Esophagus muscularis mucosa (tissue), 4 donors: ENCODE measurements around the gene IDH3A. TPM values are rescaled to one million over a fixed set of nuclear protein-coding genes. Genes with fewer than 3 reads are reported as not detected.
A peak's percentile ranks its signal among the peaks of the same experiment; 100 is the strongest.

ENCODE experiments used
- DNase-seq: peaks from one replicate; pipeline ENCODE4 v3.0.0-alpha.2; 2017; ENCODE audit errors: extremely low spot score
- H3K27ac ChIP-seq, 4 donors: fragments of 200-600 bp; sonication (generic); replicated peaks in 1 of 4; 1 replicate in 3 of 4; 2 replicates in 1 of 4; pipeline ENCODE4 v1.5.1; 2016 to 2019; ENCODE audit warnings: mild to moderate bottlenecking in 1 of 4
- H3K27me3 ChIP-seq, 4 donors: fragments of 200-600 bp; sonication (generic); one replicate each; pipeline versions ENCODE4 v1.5.1 to v1.6.0; 2016 to 2019
- H3K36me3 ChIP-seq, 4 donors: fragments of 200-600 bp; sonication (generic); one replicate each; pipeline ENCODE4 v1.5.1; 2016 to 2019
- H3K4me1 ChIP-seq, 4 donors: fragments of 200-600 bp; sonication (generic); one replicate each; pipeline ENCODE4 v1.5.1; 2016 to 2019
- H3K4me3 ChIP-seq, 4 donors: fragments of 200-600 bp; sonication (generic); 1 replicate in 2 of 4; 2 replicates in 2 of 4; pipeline ENCODE4 v1.5.1; 2016 to 2019; ENCODE audit warnings: mild to moderate bottlenecking in 4 of 4, moderate library complexity in 1 of 4
- H3K9me3 ChIP-seq, 4 donors: fragments of 200-600 bp; sonication (generic); 1 replicate in 3 of 4; 2 replicates in 1 of 4; pipeline ENCODE4 v1.5.1; 2016 to 2019
- EP300 ChIP-seq: sonication (generic); formaldehyde crosslinking; IDR thresholded peaks from one replicate; pipeline ENCODE4 v1.6.1; 2017; ENCODE audit warnings: antibody characterized with exemption
- POLR2A ChIP-seq: fragments of 450-650 bp; IDR thresholded peaks from one replicate; pipeline ENCODE4 v1.6.1; 2017; ENCODE audit warnings: antibody characterized with exemption, moderate library complexity, mild to moderate bottlenecking, low read depth
- POLR2AphosphoS5 ChIP-seq, 2 donors: sonication (generic); formaldehyde crosslinking; IDR thresholded peaks; one replicate each; pipeline ENCODE4 v1.6.1; 2017; ENCODE audit warnings: antibody characterized with exemption in 2 of 2
- WGBS: methylation state at CpG from one replicate; pipeline ENCODE4 v1.1.5; 2018; 5-methylcytosine and 5-hydroxymethylcytosine counted together
- intact Hi-C: fragments of 100-400 bp; cut with DNase I; formaldehyde crosslinking; loops from one replicate; pipeline ENCODE4 v1.15.1; 2023
- total RNA-seq, 4 donors: library from RNA; depleted of rRNA; stranded (reverse); fragments of >200 nt; gene quantifications; one replicate each; pipeline versions ENCODE4 v1.1.0 to v1.2.1, GENCODE V29; 2016
- TF ChIP-seq, protein P1 (sequence below), 3 experiments: fragments of 200-600 bp in 2 of 3; fragments of 450-650 bp in 1 of 3; sonication (generic) in 2 of 3; IDR thresholded peaks; one replicate each; pipeline ENCODE4 v1.5.1; 2017 to 2019; ENCODE audit warnings: antibody characterized with exemption in 3 of 3, mild to moderate bottlenecking in 2 of 3, moderate library complexity in 1 of 3

IDH3A gene
- total RNA-seq, 4 donors from 2014 or later, result 59.4 to 122 (median 78.1) TPM

DNA sequence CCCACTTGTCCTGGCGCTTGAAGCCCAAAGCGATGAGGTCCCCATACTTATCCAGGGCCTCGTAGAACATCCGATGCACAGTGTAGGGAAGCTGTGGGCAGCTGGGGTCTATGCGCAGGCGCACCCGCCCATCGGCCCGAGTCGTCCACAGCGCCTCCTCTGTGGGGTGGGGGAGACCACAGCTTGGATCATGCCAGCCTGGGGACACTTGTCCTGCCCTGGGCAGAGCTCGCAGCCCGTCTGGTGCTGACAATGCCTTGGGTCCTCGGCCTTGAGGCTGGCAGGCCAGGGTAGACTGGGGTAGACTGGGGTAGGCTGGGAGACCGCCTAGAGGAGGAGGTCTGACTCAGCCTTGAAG lies 45.4 kb downstream of the IDH3A start:
- H3K4me3 ChIP-seq, result no peak overlapping the region
- TF ChIP-seq POLR2A, result no peak
- no peak for TF ChIP-seq EP300
- TF ChIP-seq POLR2AphosphoS5 (IDR thresholded peaks at IDR 0.05), result no peak
- TF ChIP-seq, protein P1, sequence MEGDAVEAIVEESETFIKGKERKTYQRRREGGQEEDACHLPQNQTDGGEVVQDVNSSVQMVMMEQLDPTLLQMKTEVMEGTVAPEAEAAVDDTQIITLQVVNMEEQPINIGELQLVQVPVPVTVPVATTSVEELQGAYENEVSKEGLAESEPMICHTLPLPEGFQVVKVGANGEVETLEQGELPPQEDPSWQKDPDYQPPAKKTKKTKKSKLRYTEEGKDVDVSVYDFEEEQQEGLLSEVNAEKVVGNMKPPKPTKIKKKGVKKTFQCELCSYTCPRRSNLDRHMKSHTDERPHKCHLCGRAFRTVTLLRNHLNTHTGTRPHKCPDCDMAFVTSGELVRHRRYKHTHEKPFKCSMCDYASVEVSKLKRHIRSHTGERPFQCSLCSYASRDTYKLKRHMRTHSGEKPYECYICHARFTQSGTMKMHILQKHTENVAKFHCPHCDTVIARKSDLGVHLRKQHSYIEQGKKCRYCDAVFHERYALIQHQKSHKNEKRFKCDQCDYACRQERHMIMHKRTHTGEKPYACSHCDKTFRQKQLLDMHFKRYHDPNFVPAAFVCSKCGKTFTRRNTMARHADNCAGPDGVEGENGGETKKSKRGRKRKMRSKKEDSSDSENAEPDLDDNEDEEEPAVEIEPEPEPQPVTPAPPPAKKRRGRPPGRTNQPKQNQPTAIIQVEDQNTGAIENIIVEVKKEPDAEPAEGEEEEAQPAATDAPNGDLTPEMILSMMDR (IDR thresholded peaks at IDR 0.05), result no peak
- no peaks in the 10 kb centered on the region for H3K27me3 ChIP-seq
- H3K36me3 ChIP-seq, result no peaks in the 10 kb centered on the region
- intact Hi-C loops, result no loop called here
- H3K27ac ChIP-seq, result no peak overlapping the region
- DNase-seq, result no peak
- no peaks in the 10 kb centered on the region for H3K9me3 ChIP-seq
- WGBS, result 88% methylated on average over 7 of the region's 15 CpGs
- no peaks in the 10 kb centered on the region for H3K4me1 ChIP-seq

DNA sequence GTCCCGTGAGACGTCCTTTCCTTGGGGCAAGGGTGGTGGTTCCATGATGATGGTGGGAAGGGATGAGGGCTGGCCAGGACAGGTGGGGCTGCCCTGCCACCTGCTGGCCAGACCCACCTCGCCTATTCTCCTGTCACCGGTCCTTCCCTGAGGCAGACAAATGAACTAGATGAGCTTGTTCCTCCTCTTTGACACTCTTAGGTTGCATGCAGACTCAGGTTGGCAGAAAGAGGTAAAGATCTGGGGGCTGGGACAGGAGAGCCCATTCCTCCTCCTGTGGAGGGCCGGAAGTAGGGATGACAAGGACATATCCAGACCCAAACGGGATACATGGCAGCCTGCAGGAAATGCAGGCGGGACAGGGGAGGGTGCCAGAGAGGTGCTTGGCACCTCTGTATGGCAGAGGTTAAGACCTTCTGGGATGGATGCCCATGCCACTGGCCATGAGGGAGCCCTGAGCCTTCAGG lies 46.6 kb downstream of the IDH3A start:
- WGBS, result 30% methylated on average over 7 of the region's 7 CpGs
- intact Hi-C loops, result loop anchor here (5.0 kb wide), 1 partner anchor 83 kb away; no protein-coding TSS in a partner anchor
- no peak for TF ChIP-seq POLR2AphosphoS5 (IDR thresholded peaks at IDR 0.05)
- TF ChIP-seq, protein P1 (IDR thresholded peaks at IDR 0.05), result peak; percentile 44 to 64 (median 53)

GRCh38 chr15:78197632-78198031 lies 48.5 kb downstream of the IDH3A start:
- no peak for DNase-seq
- 66% methylated on average over 7 of the region's 7 CpGs for WGBS
- Histone ChIP-seq H3K27me3 (no peaks in the 10 kb centered on the region), H3K27ac (no peak overlapping the region), H3K9me3 (no peaks in the 10 kb centered on the region), H3K4me3 (no peak overlapping the region), H3K4me1 (peaks cover 0 to under 1% (median 0%) of the 10 kb centered on the region in 4 donors), H3K36me3 (no peaks in the 10 kb centered on the region)
- TF ChIP-seq, protein P1 (IDR thresholded peaks at IDR 0.05), result no peak
- TF ChIP-seq POLR2AphosphoS5 (IDR thresholded peaks at IDR 0.05) (no peak), POLR2A (no peak), EP300 (no peak)
- intact Hi-C loops, result loop anchor here (5.0 kb wide), 1 partner anchor 85 kb away; no protein-coding TSS in a partner anchor

More for the DNA sequence above, 46.6 kb downstream of the IDH3A start:
- Histone ChIP-seq H3K27me3 (no peaks in the 10 kb centered on the region), H3K9me3 (no peaks in the 10 kb centered on the region), H3K36me3 (no peaks in the 10 kb centered on the region), H3K4me1 (no peaks in the 10 kb centered on the region), H3K27ac (no peak overlapping the region), H3K4me3 (no peak overlapping the region)
- DNase-seq, result no peak

DNA sequence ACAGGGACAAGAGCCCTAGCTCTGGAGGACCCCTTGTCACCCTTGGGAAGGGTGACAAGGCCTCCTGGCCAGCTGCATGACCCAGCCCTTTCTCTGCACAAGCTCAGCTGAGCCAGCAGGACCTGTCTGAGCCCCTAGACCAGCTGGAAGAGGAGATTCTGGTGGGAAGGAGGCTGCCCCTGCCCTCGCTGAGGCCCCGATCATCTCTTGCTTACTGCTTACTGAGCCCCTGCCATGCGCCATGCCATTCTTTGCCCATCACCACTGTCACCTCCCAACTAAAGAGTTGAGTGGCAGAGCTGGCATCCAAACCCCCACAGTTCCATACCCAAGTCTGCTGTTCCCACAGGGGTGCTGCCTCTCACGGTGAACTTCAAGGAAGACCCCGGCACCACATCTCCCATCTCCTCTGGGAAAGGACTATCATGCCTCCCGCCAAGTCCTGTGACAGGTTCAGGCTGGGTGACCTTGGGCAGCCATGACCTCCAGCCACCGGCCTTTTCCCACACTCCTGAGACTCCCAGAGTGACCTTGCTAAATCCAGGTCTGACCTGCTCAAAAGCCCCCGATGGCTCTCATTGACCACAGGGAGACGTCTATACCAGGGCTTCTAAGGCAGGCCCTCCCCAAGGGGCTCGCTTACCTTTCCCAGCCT lies 51.2 kb downstream of the IDH3A start:
- Histone ChIP-seq H3K27me3 (no peaks in the 10 kb centered on the region), H3K4me3 (no peak overlapping the region), H3K4me1 (peaks cover 12 to 21% (median 14%) of the 10 kb centered on the region in 4 donors), H3K27ac (no peak overlapping the region), H3K36me3 (no peaks in the 10 kb centered on the region), H3K9me3 (no peaks in the 10 kb centered on the region)
- WGBS, result 98% methylated on average over 6 of the region's 10 CpGs
- DNase-seq, result no peak
- intact Hi-C loops, result no loop called here
- TF ChIP-seq POLR2AphosphoS5 (IDR thresholded peaks at IDR 0.05) (no peak), EP300 (no peak), POLR2A (no peak)
- TF ChIP-seq, protein P1 (IDR thresholded peaks at IDR 0.05), result no peak
